ENCODE data around the gene ADAMTSL3.

The ADAMTSL3 gene

DNA sequence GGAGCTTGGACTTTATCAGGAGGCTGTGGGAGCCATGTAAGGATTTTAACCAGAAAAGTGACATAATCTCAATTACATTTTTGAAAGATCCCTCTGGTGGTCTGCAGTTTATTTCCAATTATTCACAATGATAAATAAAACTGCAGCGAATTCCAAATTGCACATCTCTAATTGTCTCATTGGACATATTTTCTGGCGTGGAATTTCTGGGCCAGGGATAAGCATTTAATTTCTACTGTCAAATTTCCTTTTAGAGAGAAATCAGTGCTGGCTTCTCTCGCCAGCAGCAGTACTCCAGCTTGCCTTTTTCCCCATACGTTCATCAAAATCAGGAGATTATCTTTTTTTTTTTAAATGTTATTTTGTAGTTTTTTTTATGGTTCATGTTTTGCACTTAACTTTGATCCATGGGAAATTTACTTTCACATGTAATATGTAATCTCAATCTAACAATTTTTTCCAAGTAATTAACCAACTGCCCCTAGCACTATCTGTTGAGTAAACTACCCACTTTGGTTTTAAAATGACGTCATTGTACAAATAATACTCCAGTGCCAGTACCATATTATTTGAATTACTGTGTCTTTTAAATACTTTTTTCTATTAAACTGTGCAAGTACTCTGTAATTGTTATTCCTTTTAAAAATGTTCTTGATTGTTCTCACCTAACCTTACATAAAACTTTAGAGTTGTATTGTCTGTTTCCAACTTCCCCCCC lies 251.8 kb downstream of the ADAMTSL3 start:
- H4K91ac ChIP-seq (ENCODE audit: low read depth, low read length, poor library complexity): peak overlapping the region; percentile 40
- H3K4me3 ChIP-seq (ENCODE audit: low read length in 2 of 2): no peak overlapping the region
- no peak overlapping the region for H2BK5ac ChIP-seq (ENCODE audit: low read length)
- no peaks in the 10 kb centered on the region for H3K79me1 ChIP-seq (ENCODE audit: low read depth, low read length)
- H3K23ac ChIP-seq (ENCODE audit: low read depth, low read length, poor library complexity): no peak overlapping the region
- H2AFZ ChIP-seq (ENCODE audit: low read length): no peak overlapping the region
- H2BK12ac ChIP-seq (ENCODE audit: low read length): no peak overlapping the region
- H3K4me2 ChIP-seq (ENCODE audit: insufficient read depth, low read length, poor library complexity, severe bottlenecking): no peak overlapping the region
- no peaks in the 10 kb centered on the region for H3K9me3 ChIP-seq (replicated peaks in 1 of 2; ENCODE audit: control insufficient read depth in 2 of 2, insufficient read depth in 1 of 2, low read depth in 1 of 2, low read length in 2 of 2)
- no peaks in the 10 kb centered on the region for H3K4me1 ChIP-seq (ENCODE audit: control insufficient read depth in 2 of 2, insufficient read depth in 1 of 2, low read depth in 1 of 2, low read length in 2 of 2)
- H3K4ac ChIP-seq (ENCODE audit: low read length): no peak overlapping the region
- H3K36me3 ChIP-seq (replicated peaks in 1 of 2; ENCODE audit: control insufficient read depth in 2 of 2, insufficient read depth in 2 of 2, low read length in 2 of 2): no peaks in the 10 kb centered on the region
- no peak overlapping the region for H3K27ac ChIP-seq (replicated peaks; ENCODE audit: low read length)
- H3K14ac ChIP-seq (ENCODE audit: low read length): no peak overlapping the region
- WGBS, 2 donors (ENCODE audit: extremely low coverage in 2 of 2, insufficient read length in 2 of 2, insufficient replicate concordance in 1 of 2): no CpG with 5 or more reads among the region's 5 CpGs
- no peak overlapping the region for H3K18ac ChIP-seq (ENCODE audit: low read length)
- no peaks in the 10 kb centered on the region for H3K27me3 ChIP-seq (ENCODE audit: control insufficient read depth in 3 of 3, insufficient read depth in 3 of 3, low read depth in 1 of 3, low read length in 3 of 3)
- no peak overlapping the region for H2BK15ac ChIP-seq (ENCODE audit: low read length)
- no peak for DNase-seq (ENCODE audit: low spot score)
- H4K8ac ChIP-seq (ENCODE audit: low read depth, low read length): no peak overlapping the region
- H2BK120ac ChIP-seq (ENCODE audit: low read depth, low read length): no peak overlapping the region
- no peak overlapping the region for H3K9ac ChIP-seq (ENCODE audit: low read depth, low read length, poor library complexity)
- H2AK5ac ChIP-seq (ENCODE audit: low read depth, low read length): no peak overlapping the region

DNA sequence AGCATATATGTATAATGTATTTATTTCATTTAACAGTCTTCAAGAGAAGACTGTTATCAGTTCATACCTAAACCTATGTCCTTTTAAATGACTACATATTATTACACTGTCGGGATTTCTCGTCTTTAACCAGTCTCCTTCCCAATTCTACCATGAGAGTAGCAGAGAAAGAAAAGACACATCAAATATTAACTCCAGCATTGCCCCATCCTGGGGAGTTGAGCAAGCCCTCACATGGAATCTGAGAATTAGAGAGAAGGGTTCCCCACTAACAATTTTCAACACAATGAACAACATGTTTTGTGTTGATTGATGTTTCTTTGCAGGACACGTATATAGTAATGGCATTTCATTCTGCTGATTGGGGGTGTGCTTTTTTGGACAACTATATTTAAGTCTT lies 257.4 kb downstream of the ADAMTSL3 start:
- no peak overlapping the region for H4K8ac ChIP-seq (ENCODE audit: low read depth, low read length)
- H4K91ac ChIP-seq (ENCODE audit: low read depth, low read length, poor library complexity): no peak overlapping the region
- no peaks in the 10 kb centered on the region for H3K79me1 ChIP-seq (ENCODE audit: low read depth, low read length)
- H2AK5ac ChIP-seq (ENCODE audit: low read depth, low read length): no peak overlapping the region
- H2BK15ac ChIP-seq (ENCODE audit: low read length): no peak overlapping the region
- no peak overlapping the region for H3K4me3 ChIP-seq (ENCODE audit: low read length in 2 of 2)
- no peak overlapping the region for H3K9ac ChIP-seq (ENCODE audit: low read depth, low read length, poor library complexity)
- H3K4ac ChIP-seq (ENCODE audit: low read length): no peak overlapping the region
- no peak overlapping the region for H3K23ac ChIP-seq (ENCODE audit: low read depth, low read length, poor library complexity)
- no peaks in the 10 kb centered on the region for H3K4me1 ChIP-seq (ENCODE audit: control insufficient read depth in 2 of 2, insufficient read depth in 1 of 2, low read depth in 1 of 2, low read length in 2 of 2)
- H2BK120ac ChIP-seq (ENCODE audit: low read depth, low read length): no peak overlapping the region
- H2BK12ac ChIP-seq (ENCODE audit: low read length): no peak overlapping the region
- no peak overlapping the region for H3K14ac ChIP-seq (ENCODE audit: low read length)
- H2BK5ac ChIP-seq (ENCODE audit: low read length): no peak overlapping the region
- DNase-seq (ENCODE audit: low spot score): no peak
- no peaks in the 10 kb centered on the region for H3K27me3 ChIP-seq (ENCODE audit: control insufficient read depth in 3 of 3, insufficient read depth in 3 of 3, low read depth in 1 of 3, low read length in 3 of 3)
- no peaks in the 10 kb centered on the region for H3K36me3 ChIP-seq (replicated peaks in 1 of 2; ENCODE audit: control insufficient read depth in 2 of 2, insufficient read depth in 2 of 2, low read length in 2 of 2)
- no CpG with 5 or more reads among the region's 3 CpGs for WGBS, 2 donors (ENCODE audit: extremely low coverage in 2 of 2, insufficient read length in 2 of 2, insufficient replicate concordance in 1 of 2)
- no peak overlapping the region for H3K18ac ChIP-seq (ENCODE audit: low read length)
- no peak overlapping the region for H3K4me2 ChIP-seq (ENCODE audit: insufficient read depth, low read length, poor library complexity, severe bottlenecking)
- H3K27ac ChIP-seq (replicated peaks; ENCODE audit: low read length): no peak overlapping the region
- no peaks in the 10 kb centered on the region for H3K9me3 ChIP-seq (replicated peaks in 1 of 2; ENCODE audit: control insufficient read depth in 2 of 2, insufficient read depth in 1 of 2, low read depth in 1 of 2, low read length in 2 of 2)
- H2AFZ ChIP-seq (ENCODE audit: low read length): no peak overlapping the region

- H3K9me3 ChIP-seq (replicated peaks in 1 of 2; ENCODE audit: control insufficient read depth in 2 of 2, insufficient read depth in 1 of 2, low read depth in 1 of 2, low read length in 2 of 2): no peaks in the 10 kb centered on the region
Observed at GRCh38 chr15:83912343-83912742, 258.4 kb downstream of the ADAMTSL3 start.

GRCh38 chr15:83913034-83913632 lies 259.2 kb downstream of the ADAMTSL3 start:
- H2BK15ac ChIP-seq (ENCODE audit: low read length): no peak overlapping the region
- H3K36me3 ChIP-seq (replicated peaks in 1 of 2; ENCODE audit: control insufficient read depth in 2 of 2, insufficient read depth in 2 of 2, low read length in 2 of 2): no peaks in the 10 kb centered on the region
- H3K27me3 ChIP-seq (ENCODE audit: control insufficient read depth in 3 of 3, insufficient read depth in 3 of 3, low read depth in 1 of 3, low read length in 3 of 3): no peaks in the 10 kb centered on the region
- H3K27ac ChIP-seq (replicated peaks; ENCODE audit: low read length): no peak overlapping the region
- no peak overlapping the region for H4K8ac ChIP-seq (ENCODE audit: low read depth, low read length)
- H3K9ac ChIP-seq (ENCODE audit: low read depth, low read length, poor library complexity): peak overlapping the region; percentile 47
- H2AK5ac ChIP-seq (ENCODE audit: low read depth, low read length): no peak overlapping the region
- H2BK12ac ChIP-seq (ENCODE audit: low read length): no peak overlapping the region
- H3K4me3 ChIP-seq (ENCODE audit: low read length in 2 of 2): no peak overlapping the region
- no peak overlapping the region for H3K18ac ChIP-seq (ENCODE audit: low read length)
- WGBS, 2 donors (ENCODE audit: extremely low coverage in 2 of 2, insufficient read length in 2 of 2, insufficient replicate concordance in 1 of 2): no CpG with 5 or more reads among the region's 14 CpGs
- H4K91ac ChIP-seq (ENCODE audit: low read depth, low read length, poor library complexity): no peak overlapping the region
- H3K4me2 ChIP-seq (ENCODE audit: insufficient read depth, low read length, poor library complexity, severe bottlenecking): no peak overlapping the region
- no peaks in the 10 kb centered on the region for H3K79me1 ChIP-seq (ENCODE audit: low read depth, low read length)
- no peak for DNase-seq (ENCODE audit: low spot score)
- H3K14ac ChIP-seq (ENCODE audit: low read length): no peak overlapping the region
- no peaks in the 10 kb centered on the region for H3K9me3 ChIP-seq (replicated peaks in 1 of 2; ENCODE audit: control insufficient read depth in 2 of 2, insufficient read depth in 1 of 2, low read depth in 1 of 2, low read length in 2 of 2)
- H2AFZ ChIP-seq (ENCODE audit: low read length): no peak overlapping the region
- H3K4ac ChIP-seq (ENCODE audit: low read length): no peak overlapping the region
- H2BK120ac ChIP-seq (ENCODE audit: low read depth, low read length): no peak overlapping the region
- H3K23ac ChIP-seq (ENCODE audit: low read depth, low read length, poor library complexity): no peak overlapping the region
- no peaks in the 10 kb centered on the region for H3K4me1 ChIP-seq (ENCODE audit: control insufficient read depth in 2 of 2, insufficient read depth in 1 of 2, low read depth in 1 of 2, low read length in 2 of 2)
- no peak overlapping the region for H2BK5ac ChIP-seq (ENCODE audit: low read length)

More at GRCh38 chr15:83912343-83912742, 258.4 kb downstream of the ADAMTSL3 start:
- no CpG with 5 or more reads among the region's 2 CpGs for WGBS, 2 donors (ENCODE audit: extremely low coverage in 2 of 2, insufficient read length in 2 of 2, insufficient replicate concordance in 1 of 2)
- Histone ChIP-seq H2BK12ac (ENCODE audit: low read length) (no peak overlapping the region), H2BK5ac (ENCODE audit: low read length) (no peak overlapping the region), H3K4me3 (ENCODE audit: low read length in 2 of 2) (no peak overlapping the region), H3K36me3 (replicated peaks in 1 of 2; ENCODE audit: control insufficient read depth in 2 of 2, insufficient read depth in 2 of 2, low read length in 2 of 2) (no peaks in the 10 kb centered on the region), H3K79me1 (ENCODE audit: low read depth, low read length) (no peaks in the 10 kb centered on the region), H3K23ac (ENCODE audit: low read depth, low read length, poor library complexity) (no peak overlapping the region), H3K14ac (ENCODE audit: low read length) (no peak overlapping the region), H3K4me2 (ENCODE audit: insufficient read depth, low read length, poor library complexity, severe bottlenecking) (no peak overlapping the region), H2AFZ (ENCODE audit: low read length) (no peak overlapping the region), H2AK5ac (ENCODE audit: low read depth, low read length) (no peak overlapping the region), H2BK120ac (ENCODE audit: low read depth, low read length) (no peak overlapping the region), H3K4me1 (ENCODE audit: control insufficient read depth in 2 of 2, insufficient read depth in 1 of 2, low read depth in 1 of 2, low read length in 2 of 2) (no peaks in the 10 kb centered on the region), H4K8ac (ENCODE audit: low read depth, low read length) (no peak overlapping the region), H3K27ac (replicated peaks; ENCODE audit: low read length) (no peak overlapping the region), H3K9ac (ENCODE audit: low read depth, low read length, poor library complexity) (no peak overlapping the region), H2BK15ac (ENCODE audit: low read length) (no peak overlapping the region), H3K18ac (ENCODE audit: low read length) (no peak overlapping the region), H3K27me3 (ENCODE audit: control insufficient read depth in 3 of 3, insufficient read depth in 3 of 3, low read depth in 1 of 3, low read length in 3 of 3) (no peaks in the 10 kb centered on the region), H3K4ac (ENCODE audit: low read length) (no peak overlapping the region), H4K91ac (ENCODE audit: low read depth, low read length, poor library complexity) (no peak overlapping the region)
- DNase-seq (ENCODE audit: low spot score): no peak
